Osteocyte (in vitro differentiated cells): ENCODE measurements around the gene CPNE8. TPM values are rescaled to one million over a fixed set of nuclear protein-coding genes. Genes with fewer than 3 reads are reported as not detected.

Experiments
- DNase-seq: peaks from one replicate; pipeline ENCODE4 v3.0.0; 2021; ENCODE audit warnings: mixed read lengths; ENCODE audit not compliant: unreplicated experiment; ENCODE audit errors: extremely low spot score
- H3K27ac Mint-ChIP-seq: one replicate; pipeline ENCODE4 v1.8.0; 2021; ENCODE audit warnings: mild to moderate bottlenecking, mixed read lengths; ENCODE audit not compliant: unreplicated experiment
- H3K27me3 Mint-ChIP-seq: one replicate; pipeline ENCODE4 v1.8.0; 2021; ENCODE audit warnings: mixed read lengths; ENCODE audit not compliant: unreplicated experiment
- H3K36me3 Mint-ChIP-seq: one replicate; pipeline ENCODE4 v1.8.0; 2021; ENCODE audit warnings: mixed read lengths; ENCODE audit not compliant: unreplicated experiment
- H3K4me1 Mint-ChIP-seq: one replicate; pipeline ENCODE4 v1.8.0; 2021; ENCODE audit warnings: mixed read lengths; ENCODE audit not compliant: unreplicated experiment
- H3K4me3 Mint-ChIP-seq: one replicate; pipeline ENCODE4 v1.8.0; 2021; ENCODE audit warnings: mild to moderate bottlenecking, moderate library complexity, mixed read lengths; ENCODE audit not compliant: unreplicated experiment
- H3K9me3 Mint-ChIP-seq: one replicate; pipeline ENCODE4 v1.8.0; 2021; ENCODE audit warnings: mixed read lengths; ENCODE audit not compliant: unreplicated experiment
- total RNA-seq: library from RNA; stranded (reverse); gene quantifications from 2 replicates; pipeline ENCODE4 v1.2.1, GENCODE V29; 2021
- TF ChIP-seq, protein P1 (sequence below): fragments of 200-600 bp; sonication (generic); IDR thresholded peaks from 2 replicates; pipeline ENCODE4 v1.5.0; 2021; ENCODE audit warnings: antibody characterized with exemption, mild to moderate bottlenecking, moderate library complexity

The CPNE8 gene
- total RNA-seq, 1 donor from 2014 or later: 8.7 TPM

DNA sequence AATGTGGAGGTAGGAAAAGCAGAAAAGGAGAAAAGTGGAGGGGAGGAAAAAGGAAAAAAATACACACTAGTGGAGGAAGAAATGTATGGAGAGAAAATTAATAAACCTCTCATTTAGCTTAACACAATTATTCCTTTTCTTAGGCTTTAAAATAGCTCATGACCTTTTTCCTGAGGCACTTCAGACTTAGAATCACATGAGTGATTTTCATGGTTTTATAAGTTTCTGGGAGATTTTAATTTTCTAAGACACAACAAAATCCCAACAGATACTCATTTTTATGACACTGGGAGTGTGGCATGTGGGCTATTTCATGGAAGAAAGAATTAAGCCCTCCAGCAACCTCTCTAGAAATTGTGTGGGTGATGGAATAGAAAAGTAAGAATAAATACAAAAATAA is 214.7 kb downstream of the CPNE8 start:
- H3K27me3 Mint-ChIP-seq: no peaks in the 10 kb centered on the region
- no peak overlapping the region for H3K4me3 Mint-ChIP-seq
- TF ChIP-seq, protein P1, sequence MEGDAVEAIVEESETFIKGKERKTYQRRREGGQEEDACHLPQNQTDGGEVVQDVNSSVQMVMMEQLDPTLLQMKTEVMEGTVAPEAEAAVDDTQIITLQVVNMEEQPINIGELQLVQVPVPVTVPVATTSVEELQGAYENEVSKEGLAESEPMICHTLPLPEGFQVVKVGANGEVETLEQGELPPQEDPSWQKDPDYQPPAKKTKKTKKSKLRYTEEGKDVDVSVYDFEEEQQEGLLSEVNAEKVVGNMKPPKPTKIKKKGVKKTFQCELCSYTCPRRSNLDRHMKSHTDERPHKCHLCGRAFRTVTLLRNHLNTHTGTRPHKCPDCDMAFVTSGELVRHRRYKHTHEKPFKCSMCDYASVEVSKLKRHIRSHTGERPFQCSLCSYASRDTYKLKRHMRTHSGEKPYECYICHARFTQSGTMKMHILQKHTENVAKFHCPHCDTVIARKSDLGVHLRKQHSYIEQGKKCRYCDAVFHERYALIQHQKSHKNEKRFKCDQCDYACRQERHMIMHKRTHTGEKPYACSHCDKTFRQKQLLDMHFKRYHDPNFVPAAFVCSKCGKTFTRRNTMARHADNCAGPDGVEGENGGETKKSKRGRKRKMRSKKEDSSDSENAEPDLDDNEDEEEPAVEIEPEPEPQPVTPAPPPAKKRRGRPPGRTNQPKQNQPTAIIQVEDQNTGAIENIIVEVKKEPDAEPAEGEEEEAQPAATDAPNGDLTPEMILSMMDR: no peak
- H3K4me1 Mint-ChIP-seq: peaks cover 3% of the 10 kb centered on the region
- DNase-seq: no peak
- H3K9me3 Mint-ChIP-seq: peaks cover 4% of the 10 kb centered on the region
- peaks cover 3% of the 10 kb centered on the region for H3K36me3 Mint-ChIP-seq
- H3K27ac Mint-ChIP-seq: no peak overlapping the region

GRCh38 chr12:38689704-38690103 is 215.7 kb downstream of the CPNE8 start:
- H3K27me3 Mint-ChIP-seq: no peaks in the 10 kb centered on the region
- H3K9me3 Mint-ChIP-seq: peaks cover 4% of the 10 kb centered on the region
- DNase-seq: no peak
- H3K36me3 Mint-ChIP-seq: peaks cover 10% of the 10 kb centered on the region
- H3K4me3 Mint-ChIP-seq: no peak overlapping the region
- H3K4me1 Mint-ChIP-seq: peaks cover 3% of the 10 kb centered on the region
- H3K27ac Mint-ChIP-seq: no peak overlapping the region
- TF ChIP-seq, protein P1: no peak

DNA sequence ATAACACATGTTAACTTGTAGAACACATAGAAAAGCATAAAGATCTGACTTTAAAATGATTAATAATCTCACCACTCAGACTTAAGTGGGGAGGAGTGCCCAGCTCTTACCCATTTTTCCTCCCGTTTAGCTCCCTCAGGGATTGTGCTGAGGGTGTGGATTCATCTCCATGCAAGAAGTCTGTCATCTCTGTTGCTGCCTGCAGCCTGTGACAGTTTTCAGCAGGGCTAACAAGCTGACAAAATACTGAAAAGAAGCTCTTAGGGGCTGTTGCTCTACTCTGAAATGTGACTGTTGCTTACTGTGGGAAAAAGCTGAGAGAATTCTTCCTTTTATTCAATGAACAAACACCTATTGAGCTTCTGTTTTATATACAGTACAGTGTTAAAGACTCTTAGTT is 216.2 kb downstream of the CPNE8 start:
- TF ChIP-seq, protein P1: no peak
- H3K4me1 Mint-ChIP-seq: peaks cover 3% of the 10 kb centered on the region
- H3K9me3 Mint-ChIP-seq: peaks cover 4% of the 10 kb centered on the region
- DNase-seq: no peak
- H3K27ac Mint-ChIP-seq: no peak overlapping the region
- H3K27me3 Mint-ChIP-seq: no peaks in the 10 kb centered on the region
- H3K4me3 Mint-ChIP-seq: no peak overlapping the region
- peaks cover 13% of the 10 kb centered on the region for H3K36me3 Mint-ChIP-seq

DNA sequence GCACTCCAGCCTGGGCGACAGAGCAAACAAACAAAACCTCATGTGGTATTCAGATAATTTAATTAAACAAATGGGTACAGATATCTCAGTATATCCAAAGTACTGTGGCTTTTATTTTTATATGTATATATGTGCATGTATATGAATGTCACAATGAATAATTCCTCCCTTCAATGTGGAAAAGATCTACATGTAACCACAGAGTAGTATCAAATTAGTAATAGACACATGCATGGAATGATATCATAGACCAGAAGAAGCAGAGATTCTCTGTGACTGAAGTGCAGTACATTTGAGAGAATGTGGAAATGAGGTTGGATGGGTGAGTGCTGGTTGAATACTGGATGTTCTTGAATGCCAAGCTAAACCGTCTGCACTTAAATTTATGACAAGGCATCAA is 222.9 kb downstream of the CPNE8 start:
- DNase-seq: no peak
- Mint-ChIP-seq H3K27ac (no peak overlapping the region), H3K36me3 (peaks cover 11% of the 10 kb centered on the region), H3K9me3 (peaks cover 4% of the 10 kb centered on the region), H3K27me3 (no peaks in the 10 kb centered on the region), H3K4me1 (no peaks in the 10 kb centered on the region), H3K4me3 (no peak overlapping the region)
- TF ChIP-seq, protein P1: no peak

DNA sequence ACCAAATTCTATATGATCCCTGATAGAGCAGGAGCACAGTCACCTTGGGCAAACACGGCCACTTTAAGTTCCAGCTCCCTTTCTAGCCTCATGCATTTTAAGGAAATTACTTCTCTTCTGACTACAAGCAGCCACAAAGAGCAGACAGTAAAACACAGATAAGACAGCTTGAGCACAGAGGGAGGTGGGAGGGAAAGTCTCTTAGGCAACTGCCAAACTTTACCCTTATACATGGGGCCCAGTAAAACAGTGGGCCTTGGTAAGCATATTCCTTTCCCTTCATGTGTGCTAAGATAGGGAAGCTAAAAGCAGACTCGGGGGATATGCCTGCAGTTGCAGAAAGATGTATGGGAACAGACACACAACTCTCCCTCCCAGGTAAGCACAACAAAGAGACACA is 235.9 kb downstream of the CPNE8 start:
- Mint-ChIP-seq H3K9me3 (no peaks in the 10 kb centered on the region), H3K27me3 (no peaks in the 10 kb centered on the region), H3K27ac (no peak overlapping the region), H3K4me1 (no peaks in the 10 kb centered on the region), H3K36me3 (peaks cover 2% of the 10 kb centered on the region), H3K4me3 (no peak overlapping the region)
- TF ChIP-seq, protein P1: no peak
- no peak for DNase-seq
